ENCODE results near the gene G6PD. TPM values are rescaled to one million over a fixed set of nuclear protein-coding genes. Genes with fewer than 3 reads are reported as not detected.
"Not testable (repeated sequence)": the region's sequence is repeated elsewhere in the genome, so short reads cannot be mapped to it uniquely, and the experiment has no call there.

The G6PD gene
- total RNA-seq, 1 donor from 2014 or later = 47.7 TPM

DNA sequence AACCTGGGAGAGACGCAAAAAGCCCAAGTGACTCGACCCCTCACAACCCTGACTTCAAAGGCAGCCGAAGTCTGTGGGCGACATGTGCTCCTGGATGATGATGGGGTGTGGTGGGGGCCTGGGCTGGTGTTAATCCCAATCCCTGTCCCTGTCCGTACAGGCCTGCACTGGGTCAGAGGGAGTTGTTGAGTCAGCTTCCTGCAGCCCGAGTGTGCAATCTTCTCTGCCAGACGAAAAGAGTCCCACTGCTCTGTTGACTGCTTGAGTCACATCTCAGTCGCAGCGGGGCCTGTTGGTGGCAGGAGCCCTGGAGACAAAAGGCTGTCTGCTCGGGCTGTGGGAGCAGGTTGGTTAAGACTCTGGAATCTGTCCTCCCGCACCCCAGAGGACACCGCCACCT lies 40.9 kb downstream of the G6PD start:
- TF ChIP-seq CTCF (IDR thresholded peaks at IDR 0.05; ENCODE audit: unreplicated experiment) = no peak
- no peak for DNase-seq (ENCODE audit: low spot score, unreplicated experiment)
- no peak overlapping the region for H3K4me3 Mint-ChIP-seq (ENCODE audit: low read depth)
- H3K9me3 Mint-ChIP-seq (ENCODE audit: low read depth) = peaks cover 15% of the 10 kb centered on the region
- no peak overlapping the region for H3K27ac Mint-ChIP-seq
- peaks cover 7% of the 10 kb centered on the region for H3K36me3 Mint-ChIP-seq (ENCODE audit: insufficient read depth)
- H3K4me1 Mint-ChIP-seq (ENCODE audit: low read depth) = no peaks in the 10 kb centered on the region
- H3K27me3 Mint-ChIP-seq = no peaks in the 10 kb centered on the region

- no peak for TF ChIP-seq CTCF (IDR thresholded peaks at IDR 0.05; ENCODE audit: unreplicated experiment)
- Mint-ChIP-seq H3K36me3 (ENCODE audit: insufficient read depth) (peaks cover 2% of the 10 kb centered on the region), H3K4me1 (ENCODE audit: low read depth) (peaks cover 3% of the 10 kb centered on the region), H3K27ac (no peak overlapping the region), H3K27me3 (no peaks in the 10 kb centered on the region), H3K9me3 (ENCODE audit: low read depth) (peaks cover 3% of the 10 kb centered on the region), H3K4me3 (ENCODE audit: low read depth) (no peak overlapping the region)
- DNase-seq (ENCODE audit: low spot score, unreplicated experiment) = no peak
These were observed 43.7 kb downstream of the G6PD start for GRCh38 chrX:154502989-154503388.

- Mint-ChIP-seq H3K27ac (no peak overlapping the region), H3K4me3 (ENCODE audit: low read depth) (no peak overlapping the region), H3K27me3 (no peaks in the 10 kb centered on the region), H3K36me3 (ENCODE audit: insufficient read depth) (peaks cover 2% of the 10 kb centered on the region), H3K9me3 (ENCODE audit: low read depth) (peaks cover 3% of the 10 kb centered on the region), H3K4me1 (ENCODE audit: low read depth) (peaks cover 3% of the 10 kb centered on the region)
- DNase-seq (ENCODE audit: low spot score, unreplicated experiment) = no peak
- TF ChIP-seq CTCF (IDR thresholded peaks at IDR 0.05; ENCODE audit: unreplicated experiment) = no peak
These were observed 44.5 kb downstream of the G6PD start for GRCh38 chrX:154502098-154502497.

GRCh38 chrX:154501423-154501822 lies 45.2 kb downstream of the G6PD start:
- H3K27me3 Mint-ChIP-seq; H3K4me3 Mint-ChIP-seq (ENCODE audit: low read depth); H3K27ac Mint-ChIP-seq; H3K4me1 Mint-ChIP-seq (ENCODE audit: low read depth); H3K36me3 Mint-ChIP-seq (ENCODE audit: insufficient read depth); DNase-seq (ENCODE audit: low spot score, unreplicated experiment); H3K9me3 Mint-ChIP-seq (ENCODE audit: low read depth): not testable (repeated sequence)

GRCh38 chrX:154496591-154497137 lies 50.0 kb downstream of the G6PD start:
- not testable (repeated sequence) for H3K27me3 Mint-ChIP-seq; H3K36me3 Mint-ChIP-seq (ENCODE audit: insufficient read depth); H3K4me3 Mint-ChIP-seq (ENCODE audit: low read depth); DNase-seq (ENCODE audit: low spot score, unreplicated experiment); H3K27ac Mint-ChIP-seq; H3K4me1 Mint-ChIP-seq (ENCODE audit: low read depth); H3K9me3 Mint-ChIP-seq (ENCODE audit: low read depth)

- Mint-ChIP-seq H3K27ac (no peak overlapping the region), H3K36me3 (ENCODE audit: insufficient read depth) (no peaks in the 10 kb centered on the region), H3K4me1 (ENCODE audit: low read depth) (peaks cover 3% of the 10 kb centered on the region), H3K4me3 (ENCODE audit: low read depth) (no peak overlapping the region), H3K9me3 (ENCODE audit: low read depth) (peaks cover 6% of the 10 kb centered on the region), H3K27me3 (no peaks in the 10 kb centered on the region)
- no peak for DNase-seq (ENCODE audit: low spot score, unreplicated experiment)
- no peak for TF ChIP-seq CTCF (IDR thresholded peaks at IDR 0.05; ENCODE audit: unreplicated experiment)
These were observed 51.1 kb downstream of the G6PD start for GRCh38 chrX:154495472-154495922.

Data from progenitor cell of endocrine pancreas (in vitro differentiated cells).